ENCODE results near the gene BAK1.
A peak's percentile ranks its signal among the peaks of the same experiment; 100 is the strongest.
"Not testable (repeated sequence)": the region's sequence is repeated elsewhere in the genome, so short reads cannot be mapped to it uniquely, and the experiment has no call there.

BAK1 gene

DNA sequence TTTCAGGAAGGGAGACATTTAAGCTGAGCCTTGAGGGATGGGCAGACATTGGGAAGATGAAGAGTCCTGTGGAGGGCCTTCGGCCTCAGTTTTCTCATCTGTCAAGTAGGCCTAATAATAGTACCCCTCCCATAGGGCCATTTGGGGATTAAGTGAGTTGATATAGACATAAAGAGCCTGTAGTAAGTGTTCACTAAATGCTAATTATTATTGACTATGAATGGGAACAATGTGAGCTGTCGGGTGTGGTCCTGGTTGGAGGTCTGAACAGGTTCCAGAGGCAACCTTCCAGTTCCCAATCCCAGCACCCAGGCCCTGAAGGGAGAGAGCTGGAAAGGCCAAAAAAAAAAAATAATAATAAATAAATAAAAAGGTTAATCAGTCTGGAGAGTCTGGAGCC is 26.6 kb upstream of the BAK1 start:
- Histone ChIP-seq H3K36me3 (ENCODE audit: control insufficient read depth, low read depth, low read length) (no peaks in the 10 kb centered on the region), H3K9me3 (ENCODE audit: control insufficient read depth, low read depth, low read length) (no peaks in the 10 kb centered on the region), H3K27me3 (ENCODE audit: control insufficient read depth, insufficient read depth, low read length) (no peaks in the 10 kb centered on the region), H3K9ac (ENCODE audit: low read length) (no peak overlapping the region), H3K4me1 (ENCODE audit: control insufficient read depth, low read depth, low read length) (peaks cover 26% of the 10 kb centered on the region), H3K27ac (ENCODE audit: low read length) (no peak overlapping the region), H3K4me3 (ENCODE audit: low read length) (no peak overlapping the region)

- Histone ChIP-seq H3K36me3 (ENCODE audit: control insufficient read depth, low read depth, low read length) (no peaks in the 10 kb centered on the region), H3K4me1 (ENCODE audit: control insufficient read depth, low read depth, low read length) (peaks cover 13% of the 10 kb centered on the region), H3K4me3 (ENCODE audit: low read length) (no peak overlapping the region), H3K27ac (ENCODE audit: low read length) (no peak overlapping the region), H3K9me3 (ENCODE audit: control insufficient read depth, low read depth, low read length) (no peaks in the 10 kb centered on the region), H3K9ac (ENCODE audit: low read length) (no peak overlapping the region), H3K27me3 (ENCODE audit: control insufficient read depth, insufficient read depth, low read length) (no peaks in the 10 kb centered on the region)
These were observed 25.1 kb upstream of the BAK1 start for GRCh38 chr6:33604941-33605854.

DNA sequence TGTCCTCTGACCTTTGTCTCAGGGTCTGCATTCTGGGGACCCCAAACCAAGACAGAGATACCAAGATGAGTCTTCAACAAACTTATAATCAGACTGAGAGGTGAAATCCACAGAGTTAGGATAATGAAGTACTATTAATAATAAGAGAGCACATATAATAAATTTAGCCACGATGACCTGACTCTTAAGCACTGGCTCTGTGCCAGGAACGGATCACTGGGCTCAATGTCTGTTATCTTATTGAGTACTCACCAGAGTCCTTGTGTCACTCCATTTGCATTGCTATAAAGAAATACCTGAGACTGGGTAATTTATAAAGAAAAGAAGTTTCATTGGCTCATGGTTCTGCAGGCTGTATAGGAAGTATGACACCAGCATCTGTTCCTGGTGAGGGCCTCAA is 22.1 kb upstream of the BAK1 start:
- Histone ChIP-seq H3K4me3 (ENCODE audit: low read length) (no peak overlapping the region), H3K9me3 (ENCODE audit: control insufficient read depth, low read depth, low read length) (no peaks in the 10 kb centered on the region), H3K27ac (ENCODE audit: low read length) (no peak overlapping the region), H3K27me3 (ENCODE audit: control insufficient read depth, insufficient read depth, low read length) (no peaks in the 10 kb centered on the region), H3K4me1 (ENCODE audit: control insufficient read depth, low read depth, low read length) (peaks cover 4% of the 10 kb centered on the region), H3K9ac (ENCODE audit: low read length) (no peak overlapping the region), H3K36me3 (ENCODE audit: control insufficient read depth, low read depth, low read length) (no peaks in the 10 kb centered on the region)

- no peaks in the 10 kb centered on the region for H3K4me1 ChIP-seq (ENCODE audit: control insufficient read depth, low read depth, low read length)
These were observed 20.7 kb upstream of the BAK1 start for GRCh38 chr6:33600761-33601160.

DNA sequence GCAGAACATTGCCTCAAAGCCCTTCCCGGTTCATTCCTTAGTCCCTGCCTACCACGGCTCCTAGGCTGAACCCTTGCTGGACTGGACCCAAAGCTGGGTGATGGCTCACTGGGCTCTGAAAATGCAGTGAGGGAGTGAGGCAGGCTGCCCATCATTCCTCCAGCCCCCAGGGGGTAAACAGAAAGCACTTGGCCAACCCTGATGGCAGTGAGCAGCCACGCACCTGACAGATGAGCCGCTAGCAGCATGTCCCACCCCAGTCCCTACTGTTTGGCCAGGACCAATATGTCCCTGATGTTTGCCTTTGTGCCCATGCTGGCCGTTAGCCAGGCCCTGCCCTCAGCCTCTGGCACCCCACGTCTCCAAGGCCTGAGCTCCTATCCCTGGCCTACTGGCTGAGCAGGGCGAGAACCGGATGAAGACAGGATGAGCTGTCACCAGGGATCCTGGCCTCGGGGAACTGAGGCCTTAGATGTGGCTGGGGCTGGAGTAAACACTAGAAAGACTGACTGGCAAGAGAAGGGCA is 19.4 kb upstream of the BAK1 start:
- no peak overlapping the region for H3K27ac ChIP-seq (ENCODE audit: low read length)
- H3K36me3 ChIP-seq (ENCODE audit: control insufficient read depth, low read depth, low read length), result no peaks in the 10 kb centered on the region
- no peaks in the 10 kb centered on the region for H3K9me3 ChIP-seq (ENCODE audit: control insufficient read depth, low read depth, low read length)
- H3K4me1 ChIP-seq (ENCODE audit: control insufficient read depth, low read depth, low read length), result no peaks in the 10 kb centered on the region
- H3K9ac ChIP-seq (ENCODE audit: low read length), result no peak overlapping the region
- no peaks in the 10 kb centered on the region for H3K27me3 ChIP-seq (ENCODE audit: control insufficient read depth, insufficient read depth, low read length)
- no peak overlapping the region for H3K4me3 ChIP-seq (ENCODE audit: low read length)

More at GRCh38 chr6:33600761-33601160, 20.7 kb upstream of the BAK1 start:
- Histone ChIP-seq H3K4me3 (ENCODE audit: low read length) (no peak overlapping the region), H3K36me3 (ENCODE audit: control insufficient read depth, low read depth, low read length) (no peaks in the 10 kb centered on the region), H3K9me3 (ENCODE audit: control insufficient read depth, low read depth, low read length) (no peaks in the 10 kb centered on the region), H3K27me3 (ENCODE audit: control insufficient read depth, insufficient read depth, low read length) (no peaks in the 10 kb centered on the region), H3K27ac (ENCODE audit: low read length) (no peak overlapping the region), H3K9ac (ENCODE audit: low read length) (no peak overlapping the region)

GRCh38 chr6:33597551-33598322 is 17.7 kb upstream of the BAK1 start:
- H3K4me1 ChIP-seq (ENCODE audit: control insufficient read depth, low read depth, low read length), result peaks cover 3% of the 10 kb centered on the region
- H3K27me3 ChIP-seq (ENCODE audit: control insufficient read depth, insufficient read depth, low read length), result no peaks in the 10 kb centered on the region
- H3K9me3 ChIP-seq (ENCODE audit: control insufficient read depth, low read depth, low read length), result no peaks in the 10 kb centered on the region
- H3K36me3 ChIP-seq (ENCODE audit: control insufficient read depth, low read depth, low read length), result no peaks in the 10 kb centered on the region
- no peak overlapping the region for H3K27ac ChIP-seq (ENCODE audit: low read length)
- H3K4me3 ChIP-seq (ENCODE audit: low read length), result no peak overlapping the region
- no peak overlapping the region for H3K9ac ChIP-seq (ENCODE audit: low read length)

GRCh38 chr6:33596894-33597293 is 16.8 kb upstream of the BAK1 start:
- not testable (repeated sequence) for H3K27me3 ChIP-seq (ENCODE audit: control insufficient read depth, insufficient read depth, low read length); H3K36me3 ChIP-seq (ENCODE audit: control insufficient read depth, low read depth, low read length); H3K27ac ChIP-seq (ENCODE audit: low read length); H3K9ac ChIP-seq (ENCODE audit: low read length); H3K9me3 ChIP-seq (ENCODE audit: control insufficient read depth, low read depth, low read length); H3K4me1 ChIP-seq (ENCODE audit: control insufficient read depth, low read depth, low read length); H3K4me3 ChIP-seq (ENCODE audit: low read length)

DNA sequence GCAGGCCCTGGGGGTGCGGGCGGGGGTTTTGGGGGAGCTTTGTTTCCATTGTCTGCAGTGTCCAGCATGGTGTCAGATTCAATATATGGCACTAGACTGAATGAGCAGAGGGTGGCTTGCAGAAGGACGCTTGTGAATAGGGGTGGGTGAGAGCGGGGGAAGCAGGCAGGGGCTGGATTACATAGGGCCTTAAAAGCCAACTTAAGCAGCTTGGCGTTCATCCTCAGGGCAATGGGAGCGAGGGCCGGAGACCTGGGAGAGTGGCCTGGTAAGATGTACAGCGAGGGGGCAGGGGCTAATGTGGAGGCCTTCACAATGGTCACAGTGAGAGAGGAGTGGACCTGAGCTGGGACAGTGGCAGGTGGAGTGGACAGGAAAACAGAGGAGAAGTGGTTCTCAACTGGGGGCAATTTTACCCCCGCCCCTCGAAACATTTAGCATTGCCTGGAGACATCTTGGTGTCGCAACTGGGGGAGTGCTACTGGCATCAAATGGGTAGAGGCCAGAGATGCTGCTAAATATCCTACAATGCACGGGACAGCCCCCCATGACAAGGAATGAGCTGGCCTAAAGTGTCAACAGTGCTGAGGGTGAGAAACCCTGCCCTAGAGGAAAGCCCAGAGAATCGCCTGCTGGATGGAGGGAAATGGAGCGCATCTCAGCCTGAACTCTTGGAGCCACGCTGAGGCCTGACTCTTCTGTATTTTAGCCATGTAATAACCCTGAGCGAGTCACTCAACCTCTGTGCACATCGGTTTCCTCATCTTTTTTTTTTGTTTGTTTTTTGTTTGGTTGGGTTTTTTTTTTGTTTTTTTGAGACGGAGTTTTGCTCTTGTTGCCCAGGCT is 15.1 kb upstream of the BAK1 start:
- Histone ChIP-seq H3K36me3 (ENCODE audit: control insufficient read depth, low read depth, low read length) (no peaks in the 10 kb centered on the region), H3K9ac (ENCODE audit: low read length) (no peak overlapping the region), H3K4me3 (ENCODE audit: low read length) (no peak overlapping the region), H3K4me1 (ENCODE audit: control insufficient read depth, low read depth, low read length) (peaks cover 7% of the 10 kb centered on the region), H3K27ac (ENCODE audit: low read length) (no peak overlapping the region), H3K27me3 (ENCODE audit: control insufficient read depth, insufficient read depth, low read length) (no peaks in the 10 kb centered on the region), H3K9me3 (ENCODE audit: control insufficient read depth, low read depth, low read length) (no peaks in the 10 kb centered on the region)

GRCh38 chr6:33593414-33593727 is 13.3 kb upstream of the BAK1 start:
- Histone ChIP-seq H3K4me1 (ENCODE audit: control insufficient read depth, low read depth, low read length) (peaks cover 7% of the 10 kb centered on the region), H3K36me3 (ENCODE audit: control insufficient read depth, low read depth, low read length) (no peaks in the 10 kb centered on the region), H3K27me3 (ENCODE audit: control insufficient read depth, insufficient read depth, low read length) (no peaks in the 10 kb centered on the region), H3K9ac (ENCODE audit: low read length) (no peak overlapping the region), H3K4me3 (ENCODE audit: low read length) (peak overlapping the region; percentile 50), H3K9me3 (ENCODE audit: control insufficient read depth, low read depth, low read length) (no peaks in the 10 kb centered on the region), H3K27ac (ENCODE audit: low read length) (no peak overlapping the region)

DNA sequence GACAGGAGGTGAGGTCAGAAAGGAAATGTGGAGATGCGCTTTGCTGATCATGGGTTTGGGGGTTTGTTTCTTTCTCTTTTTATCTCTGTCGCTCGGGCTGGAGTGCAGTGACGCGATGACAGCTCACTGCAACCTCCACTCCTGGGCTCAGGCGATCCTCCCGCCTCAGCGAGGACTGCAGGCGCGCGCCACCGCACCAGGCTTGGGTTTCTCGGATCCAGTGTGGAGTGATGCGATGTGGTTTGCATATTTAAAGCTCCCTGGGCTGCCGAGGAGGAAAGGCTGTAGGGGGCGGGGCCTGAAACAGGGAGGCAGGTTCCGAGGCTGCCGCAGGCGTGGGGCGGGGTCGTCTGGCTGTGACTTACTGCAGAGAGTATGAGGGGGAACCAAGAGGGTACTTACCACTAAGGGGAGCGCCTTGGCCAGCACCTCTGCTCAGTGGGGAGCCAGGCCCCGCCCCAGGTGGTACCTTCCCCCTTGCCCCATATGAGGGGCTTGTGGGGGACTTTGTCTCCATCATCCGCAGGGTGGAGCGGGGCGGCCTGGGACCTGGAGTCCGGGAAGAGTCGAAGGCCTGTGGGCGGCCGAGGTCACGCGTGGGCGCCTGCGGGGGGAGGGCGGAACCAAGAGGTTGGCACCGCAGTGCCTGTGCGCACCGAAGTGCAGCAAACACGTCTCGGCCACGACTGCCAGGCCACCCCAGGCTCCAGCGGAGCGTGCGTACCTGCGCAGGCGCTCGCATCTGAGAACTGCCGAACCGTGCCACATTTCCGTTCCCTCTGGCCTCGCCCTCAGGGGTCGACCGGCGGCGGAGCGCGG is 12.7 kb upstream of the BAK1 start:
- no peaks in the 10 kb centered on the region for H3K9me3 ChIP-seq (ENCODE audit: control insufficient read depth, low read depth, low read length)
- no peaks in the 10 kb centered on the region for H3K27me3 ChIP-seq (ENCODE audit: control insufficient read depth, insufficient read depth, low read length)
- peaks cover 7% of the 10 kb centered on the region for H3K4me1 ChIP-seq (ENCODE audit: control insufficient read depth, low read depth, low read length)
- H3K4me3 ChIP-seq (ENCODE audit: low read length), result peak overlapping the region; percentile 50
- H3K9ac ChIP-seq (ENCODE audit: low read length), result no peak overlapping the region
- H3K36me3 ChIP-seq (ENCODE audit: control insufficient read depth, low read depth, low read length), result no peaks in the 10 kb centered on the region
- H3K27ac ChIP-seq (ENCODE audit: low read length), result no peak overlapping the region

GRCh38 chr6:33592280-33592594 is 12.2 kb upstream of the BAK1 start:
- Histone ChIP-seq H3K4me1 (ENCODE audit: control insufficient read depth, low read depth, low read length) (peaks cover 7% of the 10 kb centered on the region), H3K27ac (ENCODE audit: low read length) (no peak overlapping the region), H3K9me3 (ENCODE audit: control insufficient read depth, low read depth, low read length) (no peaks in the 10 kb centered on the region), H3K4me3 (ENCODE audit: low read length) (no peak overlapping the region), H3K9ac (ENCODE audit: low read length) (no peak overlapping the region), H3K27me3 (ENCODE audit: control insufficient read depth, insufficient read depth, low read length) (no peaks in the 10 kb centered on the region), H3K36me3 (ENCODE audit: control insufficient read depth, low read depth, low read length) (no peaks in the 10 kb centered on the region)
